Activated naive CD4-positive, alpha-beta T cell treated with Interleukin-2 at 50 U/mL for 16 hours (primary cell): ENCODE data around the gene OTOA.
"Not testable (repeated sequence)": the region's sequence is repeated elsewhere in the genome, so short reads cannot be mapped to it uniquely, and the experiment has no call there.

Experiments used
- DNase-seq: peaks from one replicate; pipeline ENCODE4 v3.0.0-alpha.2; 2020

Gene OTOA

GRCh38 chr16:21663889-21664647 is at the start of gene OTOA:
Gene OTOA, plus strand, starts transcription at chr16:21663968. Its CDS starts 14,547 bp downstream, at chr16:21678515.
- DNase-seq, result peak; percentile 25

GRCh38 chr16:21614896-21615295 is 48.9 kb upstream of the OTOA start:
- DNase-seq, result no peak

- DNase-seq, result no peak
Measured at GRCh38 chr16:21617607-21618006, 46.2 kb upstream of the OTOA start.

- no peak for DNase-seq
Measured at GRCh38 chr16:21618281-21618680, 45.5 kb upstream of the OTOA start.

- DNase-seq, result no peak
Measured at GRCh38 chr16:21619765-21620425, 43.9 kb upstream of the OTOA start.

GRCh38 chr16:21620592-21620991 is 43.2 kb upstream of the OTOA start:
- no peak for DNase-seq

- no peak for DNase-seq
Measured at GRCh38 chr16:21622545-21622944, 41.2 kb upstream of the OTOA start.

GRCh38 chr16:21625026-21625425 is 38.7 kb upstream of the OTOA start:
- DNase-seq, result no peak

- no peak for DNase-seq
Measured at GRCh38 chr16:21626659-21627277, 37.0 kb upstream of the OTOA start.

- DNase-seq, result no peak
Measured at GRCh38 chr16:21628121-21628726, 35.5 kb upstream of the OTOA start.

- no peak for DNase-seq
Measured at GRCh38 chr16:21628772-21629171, 35.0 kb upstream of the OTOA start.

- not testable (repeated sequence) for DNase-seq
Measured at GRCh38 chr16:21629616-21630539, 33.9 kb upstream of the OTOA start.

GRCh38 chr16:21630866-21631265 is 32.9 kb upstream of the OTOA start:
- not testable (repeated sequence) for DNase-seq

GRCh38 chr16:21631376-21631775 is 32.4 kb upstream of the OTOA start:
- DNase-seq, result not testable (repeated sequence)

GRCh38 chr16:21631951-21632575 is 31.7 kb upstream of the OTOA start:
- DNase-seq, result not testable (repeated sequence)

- no peak for DNase-seq
Measured at GRCh38 chr16:21634216-21634615, 29.6 kb upstream of the OTOA start.

- not testable (repeated sequence) for DNase-seq
Measured at GRCh38 chr16:21635694-21636093, 28.1 kb upstream of the OTOA start.

- DNase-seq, result no peak
Measured at GRCh38 chr16:21637032-21637968, 26.5 kb upstream of the OTOA start.

- peak; percentile 30 for DNase-seq
Measured at GRCh38 chr16:21638573-21638975, 25.2 kb upstream of the OTOA start.

- DNase-seq, result no peak
Measured at GRCh38 chr16:21639493-21639892, 24.3 kb upstream of the OTOA start.

- DNase-seq, result no peak
Measured at GRCh38 chr16:21641916-21642315, 21.9 kb upstream of the OTOA start.
